NCI-H1105 (cell line): ENCODE data around the gene MYL9.
"Not testable (repeated sequence)": the region's sequence is repeated elsewhere in the genome, so short reads cannot be mapped to it uniquely, and the experiment has no call there.

ENCODE experiments used
- DNase-seq: peaks from one replicate; lab custom pipeline; 2025; lab: John Stamatoyannopoulos, UW

MYL9 gene

GRCh38 chr20:36541227-36541767 is at the start of gene MYL9:
Gene MYL9 (plus strand): TSS chr20:36541519. CDS start chr20:36544885, 3,366 bp downstream.
- DNase-seq = no peak

- DNase-seq = no peak
Measured at GRCh38 chr20:36491901-36492617, 49.3 kb upstream of the MYL9 start.

GRCh38 chr20:36493051-36493800 is 48.1 kb upstream of the MYL9 start:
- no peak for DNase-seq

GRCh38 chr20:36493801-36494114 is 47.6 kb upstream of the MYL9 start:
- DNase-seq = no peak

- no peak for DNase-seq
Measured at GRCh38 chr20:36496707-36497669, 44.3 kb upstream of the MYL9 start.

- no peak for DNase-seq
Measured at GRCh38 chr20:36497856-36498255, 43.5 kb upstream of the MYL9 start.

- DNase-seq = no peak
Measured at GRCh38 chr20:36498386-36499179, 42.7 kb upstream of the MYL9 start.

- no peak for DNase-seq
Measured at GRCh38 chr20:36499211-36499610, 42.1 kb upstream of the MYL9 start.

GRCh38 chr20:36499723-36500501 is 41.4 kb upstream of the MYL9 start:
- DNase-seq = no peak

- no peak for DNase-seq
Measured at GRCh38 chr20:36501367-36502006, 39.8 kb upstream of the MYL9 start.

GRCh38 chr20:36504295-36504694 is 37.0 kb upstream of the MYL9 start:
- DNase-seq = no peak

GRCh38 chr20:36506253-36506652 is 35.1 kb upstream of the MYL9 start:
- DNase-seq = no peak

- no peak for DNase-seq
Measured at GRCh38 chr20:36507746-36508145, 33.6 kb upstream of the MYL9 start.

GRCh38 chr20:36519012-36519719 is 22.2 kb upstream of the MYL9 start:
- no peak for DNase-seq

- DNase-seq = no peak
Measured at GRCh38 chr20:36519944-36520343, 21.4 kb upstream of the MYL9 start.

- no peak for DNase-seq
Measured at GRCh38 chr20:36521526-36521925, 19.8 kb upstream of the MYL9 start.

- DNase-seq = not testable (repeated sequence)
Measured at GRCh38 chr20:36522412-36522811, 18.9 kb upstream of the MYL9 start.

- DNase-seq = no peak
Measured at GRCh38 chr20:36523341-36523740, 18.0 kb upstream of the MYL9 start.

GRCh38 chr20:36525620-36526365 is 15.5 kb upstream of the MYL9 start:
- DNase-seq = no peak
